Skin of body (tissue), 2 donors: ENCODE results near the gene CTTN. TPM values are rescaled to one million over a fixed set of nuclear protein-coding genes. Genes with fewer than 3 reads are reported as not detected.

Source experiments
- DNase-seq: peaks from one replicate; lab custom pipeline; 2025; lab: John Stamatoyannopoulos, UW
- total RNA-seq: library from RNA; depleted of rRNA; stranded (reverse); fragments of >200 nt; gene quantifications from one replicate; pipeline ENCODE4 v1.2.3, GENCODE V29; 2014

CTTN gene
- total RNA-seq, 1 donor from 2014 or later = 131 TPM

DNA sequence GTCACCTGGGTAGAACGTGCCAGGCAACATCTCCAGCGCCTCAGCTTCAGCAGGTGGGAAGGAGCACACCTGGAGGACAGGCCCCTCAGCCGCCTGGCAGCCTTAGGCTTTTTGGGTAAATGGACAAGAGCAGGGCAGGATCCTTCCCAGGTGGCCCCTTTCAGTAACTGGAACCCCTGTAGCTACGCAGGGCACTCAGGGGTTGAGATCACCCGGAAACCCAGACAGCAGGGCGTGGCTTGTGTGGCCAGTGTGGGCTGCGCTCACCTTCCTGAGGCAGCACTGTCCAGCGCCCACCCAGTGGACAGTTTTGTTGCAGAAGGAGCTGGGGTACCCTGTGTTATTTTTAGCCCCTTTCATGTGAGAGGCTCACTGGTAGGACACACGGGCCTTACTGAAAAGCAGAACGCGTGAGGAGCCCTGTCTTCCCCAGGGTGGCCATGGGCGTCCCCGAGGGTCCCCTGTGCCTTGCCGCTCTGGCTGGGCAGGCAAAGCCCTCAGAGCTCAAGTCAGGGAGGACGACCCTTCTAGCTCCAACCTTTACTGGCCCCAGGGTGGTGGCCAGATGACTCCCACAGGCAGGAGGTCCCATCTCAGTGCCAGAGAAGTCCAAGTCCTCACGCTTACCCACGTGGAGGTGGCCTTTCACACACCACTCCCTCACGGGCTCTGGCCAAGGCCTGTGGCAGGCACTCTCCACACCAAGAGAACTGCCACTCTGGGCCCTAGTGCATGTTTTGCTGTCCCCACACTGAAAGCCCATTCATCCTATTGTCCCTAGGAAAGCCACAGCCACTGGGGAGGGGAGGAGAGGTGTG lies 75.8 kb downstream of the CTTN start:
- no peak for DNase-seq

DNA sequence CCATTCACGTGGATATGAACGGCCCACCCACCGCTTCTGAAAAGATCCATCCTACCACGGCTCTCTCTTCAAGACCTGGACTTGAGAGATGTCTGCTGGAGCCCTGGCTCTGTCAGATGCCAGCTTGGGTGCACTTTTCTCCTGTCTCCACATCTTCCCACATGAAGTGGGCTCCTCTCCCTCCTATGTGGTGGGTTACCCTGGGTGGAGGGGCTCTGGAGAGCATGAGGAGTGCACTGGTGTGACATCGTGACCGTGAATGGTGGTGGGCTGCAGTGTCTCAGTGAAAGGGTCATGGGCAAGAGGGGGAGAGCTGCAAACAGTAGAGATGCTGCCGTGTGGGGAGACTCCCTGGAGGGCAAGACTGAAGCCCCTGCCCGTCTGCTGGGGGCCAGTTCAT lies 76.4 kb downstream of the CTTN start:
- DNase-seq = no peak

DNA sequence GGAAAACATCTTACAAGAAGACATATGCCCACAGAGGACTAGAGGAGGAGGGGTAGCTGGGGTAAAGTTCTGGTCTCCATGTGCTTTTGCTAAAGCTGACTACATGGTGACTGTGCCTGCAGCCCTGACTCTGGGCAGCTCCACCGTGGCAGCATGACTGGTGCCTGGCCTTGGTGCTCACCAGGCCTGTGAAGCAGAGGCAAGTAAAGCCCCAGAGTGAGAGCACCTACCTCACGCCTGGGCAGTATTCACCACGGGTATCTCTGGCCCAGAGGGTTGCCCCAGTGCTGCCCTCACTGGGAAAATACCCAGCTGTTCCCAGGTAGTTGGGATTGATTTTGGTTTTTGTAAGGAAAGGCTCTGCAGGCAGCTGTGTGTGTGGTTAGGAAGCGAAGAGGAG lies 78.3 kb downstream of the CTTN start:
- DNase-seq = no peak

DNA sequence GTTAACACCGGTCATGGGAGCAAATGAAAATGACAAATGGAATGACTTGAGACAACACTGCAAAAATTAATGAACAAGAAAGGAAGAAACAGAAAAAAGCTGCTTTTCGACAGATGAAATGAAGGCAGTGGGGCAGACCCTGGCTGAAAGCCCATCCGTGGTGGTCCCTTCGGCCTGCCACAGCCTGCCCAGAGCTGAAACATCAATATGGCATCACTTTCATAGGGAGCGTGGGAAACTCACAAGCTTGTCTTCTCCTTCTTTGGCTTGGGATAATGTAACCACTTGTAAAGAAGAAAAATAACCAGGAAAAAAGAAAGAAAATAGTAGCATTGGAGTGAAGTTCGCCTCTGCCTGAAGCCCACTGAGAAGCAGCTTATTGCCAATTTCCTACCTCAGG lies 78.8 kb downstream of the CTTN start:
- DNase-seq = no peak

DNA sequence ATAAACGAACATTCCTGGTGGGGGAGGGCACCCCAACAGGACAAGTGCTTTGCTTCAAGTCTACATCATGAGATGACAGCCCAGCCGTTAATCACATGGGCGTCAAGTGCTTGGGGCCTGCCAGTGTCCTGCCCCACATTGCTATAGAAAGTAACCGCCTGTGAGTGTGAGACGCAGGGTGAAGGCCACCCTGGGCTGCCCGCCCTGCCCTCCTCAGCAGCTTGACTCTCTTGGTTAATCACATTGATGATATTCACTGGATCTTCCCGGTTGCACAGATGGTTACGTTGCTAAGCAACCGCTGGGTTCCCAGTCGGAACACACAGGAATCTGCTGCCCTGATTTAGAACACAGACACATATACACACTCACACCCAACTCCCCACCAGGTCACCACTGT lies 79.3 kb downstream of the CTTN start:
- DNase-seq = no peak

DNA sequence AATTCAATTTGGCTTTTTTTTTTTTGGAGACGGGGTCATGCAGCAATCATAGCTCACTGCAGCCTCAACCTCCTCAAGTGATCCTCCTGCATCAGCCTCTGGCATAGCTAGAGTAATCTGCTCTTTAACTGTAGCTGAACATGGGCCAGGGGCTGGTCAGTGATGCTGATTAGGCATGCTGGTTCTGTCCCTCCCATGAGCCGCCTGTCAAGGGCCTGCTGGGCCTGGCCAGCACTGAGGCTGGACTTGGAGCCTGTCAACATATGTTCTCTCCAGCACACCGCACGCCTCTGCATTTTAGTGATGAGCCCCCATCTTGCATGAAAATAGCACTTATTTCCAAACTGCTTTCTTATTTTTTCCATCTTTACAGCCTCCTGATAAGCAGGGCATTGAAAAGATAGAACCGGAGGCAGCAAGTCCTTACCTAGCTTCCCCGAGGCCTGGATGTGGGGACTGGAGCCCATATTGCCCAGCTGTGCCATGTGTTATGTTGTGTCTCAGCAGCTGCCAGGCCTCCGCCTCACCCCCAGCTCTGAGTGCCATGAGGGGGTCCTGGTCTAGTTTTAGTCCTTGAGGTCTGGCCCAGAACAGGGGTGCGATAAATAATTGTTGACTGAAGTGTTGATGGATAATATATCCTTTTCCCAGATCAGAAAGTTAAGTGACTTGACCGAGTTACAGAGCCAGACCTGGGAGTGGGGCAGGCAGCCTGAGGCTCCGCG lies 80.0 kb downstream of the CTTN start:
- no peak for DNase-seq

DNA sequence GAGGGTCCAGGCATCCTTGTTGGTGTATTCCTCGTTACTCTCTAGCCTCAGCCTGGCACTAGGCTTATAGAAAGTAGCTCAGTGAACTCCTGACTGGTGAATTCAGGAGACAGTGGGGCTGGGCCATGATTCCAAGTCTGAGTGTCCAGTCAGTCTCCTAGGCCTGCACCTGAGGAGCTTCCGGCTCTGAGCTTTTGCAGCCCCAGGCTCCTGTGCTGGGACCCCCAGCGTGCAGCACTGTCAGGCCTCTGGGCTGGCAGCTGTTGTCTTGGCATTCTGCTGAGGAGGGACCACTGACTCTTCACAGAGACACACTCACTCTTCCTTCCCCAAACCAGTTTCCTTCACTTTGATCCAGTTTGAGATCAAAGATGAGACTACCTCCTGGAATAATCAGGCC lies 82.4 kb downstream of the CTTN start:
- DNase-seq = no peak

DNA sequence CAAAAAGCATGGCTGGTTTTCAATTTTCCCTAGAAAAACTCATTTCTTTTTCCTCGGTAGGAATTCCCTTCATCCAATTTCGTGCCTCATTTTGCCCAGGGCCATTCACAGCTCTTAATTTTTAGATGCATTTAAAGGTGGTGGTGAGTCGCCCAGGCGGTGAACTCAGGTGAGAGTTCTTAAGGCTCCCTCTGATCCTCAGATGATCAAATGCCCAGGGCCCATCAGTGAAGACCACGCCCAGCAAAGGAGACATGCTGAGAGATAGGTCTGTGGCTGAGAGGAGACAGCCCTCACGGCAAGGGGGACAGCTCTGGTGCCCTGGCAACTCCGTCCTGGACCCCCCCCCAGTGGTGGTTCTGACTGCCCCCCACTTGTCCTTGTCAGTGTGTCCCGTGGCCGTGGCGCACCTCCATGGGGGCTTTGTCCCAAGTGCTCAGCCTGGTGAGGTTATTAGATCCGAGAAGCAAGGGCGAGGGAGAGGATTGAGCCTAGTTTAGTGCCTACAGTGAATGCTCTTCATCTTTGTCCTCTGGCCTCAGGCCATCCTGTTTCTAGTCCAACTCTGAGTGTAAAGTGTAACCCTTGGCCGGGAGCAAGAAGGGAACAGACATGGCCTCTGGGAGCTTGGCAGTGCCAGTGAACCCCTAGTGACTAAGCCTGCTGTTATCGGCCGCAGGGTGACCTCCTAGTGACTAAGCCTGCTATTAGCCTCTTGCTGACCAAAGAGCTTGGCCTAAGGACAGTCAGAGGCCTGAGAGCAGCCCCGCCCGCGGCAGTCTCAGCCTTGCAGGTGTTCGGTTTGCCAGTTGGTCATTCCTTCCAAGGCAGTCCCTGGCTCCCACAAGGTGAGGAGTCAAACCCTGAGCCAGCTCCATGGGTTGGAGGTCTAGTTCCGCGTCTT lies 83.5 kb downstream of the CTTN start:
- DNase-seq = no peak

DNA sequence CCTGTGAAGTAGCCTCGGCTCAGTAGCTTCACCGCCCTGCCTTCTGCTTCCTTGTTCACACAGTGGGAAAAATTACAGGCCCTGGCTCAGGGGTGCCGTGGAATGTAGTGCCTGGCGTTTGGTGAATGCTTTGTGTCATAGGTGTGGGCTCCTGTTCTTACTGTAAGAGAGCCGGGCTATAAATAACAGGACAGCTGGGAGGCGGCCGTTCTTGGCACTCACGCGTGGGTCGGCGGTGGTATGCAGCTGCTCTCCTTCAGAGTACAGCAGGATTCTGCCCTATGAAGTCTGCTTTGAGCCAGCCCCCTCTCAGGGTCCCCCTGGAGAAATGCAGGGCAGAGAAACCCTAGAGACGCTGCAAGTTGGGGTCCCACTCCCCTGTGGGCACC lies 84.2 kb downstream of the CTTN start:
- DNase-seq = no peak

DNA sequence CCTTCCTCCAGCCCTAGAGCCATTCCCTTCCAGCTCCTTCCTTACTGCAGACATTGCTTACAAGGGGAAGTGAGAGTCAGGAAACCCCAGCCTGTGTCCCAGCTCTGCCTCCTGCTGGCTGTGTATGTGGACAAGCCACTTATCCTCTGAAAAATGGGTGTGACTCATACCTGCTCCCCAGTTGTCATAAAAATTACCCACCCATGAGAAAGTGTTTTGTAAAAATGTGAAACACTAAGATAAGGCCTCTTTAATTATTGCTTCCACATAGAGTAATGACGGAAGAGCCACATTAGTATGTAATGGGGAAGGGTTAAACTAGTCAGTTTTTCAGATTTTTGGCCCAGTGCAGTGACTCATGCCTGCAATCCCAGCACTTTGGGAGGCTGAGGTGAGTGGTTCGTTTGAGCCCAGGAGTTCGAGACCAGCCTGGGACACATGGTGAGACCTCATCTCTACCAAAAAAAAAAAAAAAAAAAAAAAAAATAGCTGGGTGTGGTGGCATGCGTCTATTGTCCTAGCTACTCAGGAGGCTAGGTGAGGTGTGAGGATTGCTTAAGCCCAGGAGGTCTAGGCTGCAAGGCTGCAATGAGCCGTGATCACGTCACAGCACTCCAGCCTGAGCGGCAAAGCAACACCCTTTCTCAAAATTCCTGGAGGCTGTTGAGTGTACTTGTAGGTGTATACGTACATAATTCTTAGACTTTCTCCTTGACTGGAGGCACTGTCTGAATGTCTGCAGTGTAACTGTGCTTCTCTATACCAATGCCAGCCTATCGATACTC lies 84.9 kb downstream of the CTTN start:
- no peak for DNase-seq

DNA sequence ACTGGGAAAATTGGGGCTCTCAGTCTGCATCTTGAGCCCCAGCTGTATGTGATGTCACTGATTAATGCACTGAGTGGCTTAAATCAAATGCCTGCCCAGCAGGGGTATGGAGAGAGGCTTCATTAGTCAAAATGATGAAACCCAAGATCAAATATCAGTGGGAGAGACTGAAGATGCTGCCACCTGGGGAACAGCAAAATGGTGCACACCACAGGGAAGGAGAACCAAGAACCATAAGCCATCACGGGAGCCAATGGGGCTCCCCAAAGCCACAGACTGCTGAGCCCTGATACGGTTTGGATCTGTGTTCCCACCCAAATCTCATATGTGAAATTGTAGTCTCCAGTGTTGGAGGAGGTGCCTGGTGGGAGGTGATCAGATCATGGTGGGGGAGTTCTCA lies 85.6 kb downstream of the CTTN start:
- DNase-seq = no peak

DNA sequence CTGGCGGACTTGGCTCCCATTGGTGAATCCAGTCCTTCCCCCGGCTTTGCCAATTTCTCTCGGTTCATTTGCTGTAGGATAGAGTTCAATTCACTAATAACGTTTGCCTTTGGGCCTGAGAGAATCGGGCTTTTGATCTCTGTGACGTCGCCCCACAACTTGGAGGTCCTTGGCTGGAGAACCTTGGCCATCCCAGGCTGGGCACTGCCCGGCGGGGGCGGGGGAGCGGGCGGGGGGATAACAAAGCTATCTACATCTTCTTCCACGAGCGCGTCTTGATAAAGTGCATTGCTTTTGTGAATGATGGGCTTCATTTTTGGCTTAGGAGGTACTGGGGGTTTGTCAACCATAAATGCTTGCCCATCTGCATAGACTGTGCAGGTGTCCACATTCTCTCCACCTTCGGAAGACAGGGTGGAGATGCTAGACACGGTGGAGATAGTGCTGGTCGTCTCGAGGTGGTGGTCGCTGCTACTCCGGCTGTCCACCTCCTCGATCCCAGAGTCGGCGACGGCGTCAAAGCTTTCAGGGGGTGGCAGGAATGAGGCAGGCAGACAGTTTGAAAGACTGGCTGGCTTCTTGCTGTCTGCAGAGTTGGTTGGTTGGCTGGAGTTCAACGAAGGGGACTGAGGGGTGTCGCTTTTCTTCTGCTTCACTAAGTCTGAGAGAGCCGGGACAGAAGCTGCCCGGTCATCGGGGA lies 87.1 kb downstream of the CTTN start:
- no peak for DNase-seq

DNA sequence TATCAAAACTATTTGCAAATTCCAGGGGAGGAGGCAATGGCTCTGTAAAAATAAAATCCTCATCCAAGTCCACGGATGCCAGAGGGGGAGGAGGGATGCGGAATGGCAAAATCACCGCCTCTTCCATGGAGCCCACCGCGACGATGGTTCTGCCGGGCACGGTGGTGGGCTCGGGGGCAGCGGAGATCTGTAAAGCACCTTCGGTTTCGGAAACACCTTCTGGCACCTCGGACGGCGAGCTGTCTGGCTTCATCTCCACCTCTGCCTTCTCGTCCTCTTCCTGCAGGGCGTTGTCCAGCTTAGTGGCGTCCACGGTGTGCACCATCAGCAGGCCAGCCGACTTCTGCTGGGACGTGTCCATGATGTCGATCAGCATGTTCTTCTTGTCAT lies 87.7 kb downstream of the CTTN start:
- no peak for DNase-seq

Other genes with a start within 250 kb of the CTTN start
- 12.3 TPM for gene FADD, start 195.2 kb upstream of the CTTN start, total RNA-seq
- gene PPFIA1, start 127.8 kb upstream of the CTTN start, total RNA-seq = 43.2 TPM